ENCODE results near the gene CDH22.

The CDH22 gene

GRCh38 chr20:46293084-46293483 is 15.2 kb downstream of the CDH22 start:
- no peak for DNase-seq

GRCh38 chr20:46291401-46291800 is 16.9 kb downstream of the CDH22 start:
- no peak for DNase-seq

GRCh38 chr20:46289432-46289831 is 18.9 kb downstream of the CDH22 start:
- no peak for DNase-seq

GRCh38 chr20:46286977-46287376 is 21.3 kb downstream of the CDH22 start:
- DNase-seq = no peak

GRCh38 chr20:46286382-46286781 is 21.9 kb downstream of the CDH22 start:
- no peak for DNase-seq

GRCh38 chr20:46285740-46286139 is 22.6 kb downstream of the CDH22 start:
- no peak for DNase-seq

- DNase-seq = no peak
Observed at GRCh38 chr20:46285072-46285471, 23.2 kb downstream of the CDH22 start.

GRCh38 chr20:46284040-46284427 is 24.3 kb downstream of the CDH22 start:
- DNase-seq = no peak

GRCh38 chr20:46283426-46284039 is 24.8 kb downstream of the CDH22 start:
- DNase-seq = no peak

- DNase-seq = no peak
Observed at GRCh38 chr20:46282669-46283068, 25.6 kb downstream of the CDH22 start.

GRCh38 chr20:46279103-46279502 is 29.2 kb downstream of the CDH22 start:
- DNase-seq = no peak

GRCh38 chr20:46277602-46278001 is 30.7 kb downstream of the CDH22 start:
- no peak for DNase-seq

GRCh38 chr20:46276531-46276930 is 31.8 kb downstream of the CDH22 start:
- no peak for DNase-seq

- DNase-seq = no peak
Observed at GRCh38 chr20:46275091-46275490, 33.2 kb downstream of the CDH22 start.

GRCh38 chr20:46273717-46274116 is 34.6 kb downstream of the CDH22 start:
- DNase-seq = no peak

- no peak for DNase-seq
Observed at GRCh38 chr20:46272389-46273047, 35.8 kb downstream of the CDH22 start.

- no peak for DNase-seq
Observed at GRCh38 chr20:46270977-46271744, 37.1 kb downstream of the CDH22 start.

GRCh38 chr20:46269372-46269771 is 38.9 kb downstream of the CDH22 start:
- DNase-seq = no peak

GRCh38 chr20:46268662-46269061 is 39.6 kb downstream of the CDH22 start:
- no peak for DNase-seq

GRCh38 chr20:46268131-46268614 is 40.1 kb downstream of the CDH22 start:
- DNase-seq = no peak

- no peak for DNase-seq
Observed at GRCh38 chr20:46267108-46268105, 40.9 kb downstream of the CDH22 start.

GRCh38 chr20:46265539-46265938 is 42.8 kb downstream of the CDH22 start:
- no peak for DNase-seq
